Liver (tissue), 3 donors: ENCODE measurements around the gene SYNE4.

Experiments used
- EGR1 ChIP-seq, 2 donors: IDR thresholded peaks; 2 replicates each; pipeline ENCODE4 v1.6.1; 2016 to 2018; ENCODE audit warnings: antibody characterized with exemption in 2 of 2, low read depth in 2 of 2
- FOXA1 ChIP-seq: IDR thresholded peaks from 2 replicates; pipeline ENCODE4 v1.6.1; 2016; ENCODE audit warnings: antibody characterized with exemption
- GABPA ChIP-seq, 2 donors: IDR thresholded peaks in 1 of 2; conservative IDR thresholded peaks in 1 of 2; 2 replicates each; pipeline ENCODE4 v1.6.1; 2016; ENCODE audit warnings: antibody characterized with exemption in 2 of 2, mild to moderate bottlenecking in 1 of 2, moderate library complexity in 1 of 2
- HNF4A ChIP-seq, 2 donors: conservative IDR thresholded peaks; 2 replicates each; pipeline ENCODE4 v1.6.1; 2016; ENCODE audit warnings: antibody characterized with exemption in 2 of 2, mild to moderate bottlenecking in 2 of 2
- RAD21 ChIP-seq, 2 donors: IDR thresholded peaks; 2 replicates each; pipeline ENCODE4 v1.6.1; 2016; ENCODE audit warnings: antibody characterized with exemption in 2 of 2, mild to moderate bottlenecking in 2 of 2
- RXRA ChIP-seq, 2 donors: IDR thresholded peaks; 2 replicates each; pipeline ENCODE4 v1.6.1; 2017 to 2018; ENCODE audit warnings: antibody characterized with exemption in 2 of 2, mild to moderate bottlenecking in 1 of 2
- SP1 ChIP-seq: IDR thresholded peaks from 2 replicates; pipeline ENCODE4 v1.6.1; 2018; ENCODE audit warnings: antibody characterized with exemption, mild to moderate bottlenecking
- TAF1 ChIP-seq: conservative IDR thresholded peaks from 2 replicates; pipeline ENCODE4 v1.6.1; 2016; ENCODE audit warnings: antibody characterized with exemption, mild to moderate bottlenecking
- TF ChIP-seq, protein P1 (sequence below): IDR thresholded peaks from 2 replicates; pipeline ENCODE4 v1.6.1; 2016; ENCODE audit warnings: antibody characterized with exemption
- TF ChIP-seq, protein P2 (sequence below): fragments of 150-350 bp; IDR thresholded peaks from 2 replicates; pipeline ENCODE4 v1.5.1; 2017; ENCODE audit warnings: improper control_type of control experiment, low read depth, low read length; ENCODE audit not compliant: missing input control
- TF ChIP-seq, protein P3 (sequence below): IDR thresholded peaks from 2 replicates; pipeline ENCODE4 v1.6.1; 2016; ENCODE audit warnings: antibody characterized with exemption, mild to moderate bottlenecking
- TF ChIP-seq, protein P4 (sequence below): IDR thresholded peaks from 2 replicates; pipeline ENCODE4 v1.6.1; 2016; ENCODE audit warnings: antibody characterized with exemption
- donor health status: healthy.
- donor health status: healthy.

DNA sequence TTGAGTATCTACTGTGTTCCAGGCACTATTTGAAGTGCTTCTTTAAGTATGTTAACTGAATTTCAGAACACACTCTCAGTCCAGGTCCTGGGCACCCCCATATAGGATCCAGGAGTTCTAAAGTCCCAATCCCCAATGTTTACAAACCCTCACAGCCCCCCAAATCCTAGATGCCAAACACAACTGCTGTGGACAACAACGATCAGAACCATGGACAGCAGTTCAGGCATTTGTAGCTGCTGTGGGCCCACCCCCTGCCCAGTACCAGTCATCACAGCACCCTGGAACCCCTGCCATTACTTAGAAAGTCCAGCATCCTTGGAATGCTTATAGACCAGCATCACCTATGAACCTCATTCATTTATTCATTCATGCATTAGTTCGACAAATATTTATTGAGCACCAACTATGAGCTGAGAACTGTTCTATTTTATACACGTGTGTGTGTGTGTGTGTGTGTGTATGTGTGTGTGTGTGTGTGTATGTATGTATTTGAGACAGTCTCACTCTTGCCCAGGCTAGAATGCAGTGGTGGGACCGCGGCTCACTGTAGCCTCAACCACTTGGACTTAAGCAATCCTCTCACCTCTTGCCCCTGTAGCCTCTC, 32.9 kb downstream of the SYNE4 start:
- TF ChIP-seq, protein P1, sequence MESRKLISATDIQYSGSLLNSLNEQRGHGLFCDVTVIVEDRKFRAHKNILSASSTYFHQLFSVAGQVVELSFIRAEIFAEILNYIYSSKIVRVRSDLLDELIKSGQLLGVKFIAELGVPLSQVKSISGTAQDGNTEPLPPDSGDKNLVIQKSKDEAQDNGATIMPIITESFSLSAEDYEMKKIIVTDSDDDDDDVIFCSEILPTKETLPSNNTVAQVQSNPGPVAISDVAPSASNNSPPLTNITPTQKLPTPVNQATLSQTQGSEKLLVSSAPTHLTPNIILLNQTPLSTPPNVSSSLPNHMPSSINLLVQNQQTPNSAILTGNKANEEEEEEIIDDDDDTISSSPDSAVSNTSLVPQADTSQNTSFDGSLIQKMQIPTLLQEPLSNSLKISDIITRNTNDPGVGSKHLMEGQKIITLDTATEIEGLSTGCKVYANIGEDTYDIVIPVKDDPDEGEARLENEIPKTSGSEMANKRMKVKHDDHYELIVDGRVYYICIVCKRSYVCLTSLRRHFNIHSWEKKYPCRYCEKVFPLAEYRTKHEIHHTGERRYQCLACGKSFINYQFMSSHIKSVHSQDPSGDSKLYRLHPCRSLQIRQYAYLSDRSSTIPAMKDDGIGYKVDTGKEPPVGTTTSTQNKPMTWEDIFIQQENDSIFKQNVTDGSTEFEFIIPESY, result no peak
- TF ChIP-seq RXRA (IDR thresholded peaks at IDR 0.05), result no peak
- TF ChIP-seq, protein P2, sequence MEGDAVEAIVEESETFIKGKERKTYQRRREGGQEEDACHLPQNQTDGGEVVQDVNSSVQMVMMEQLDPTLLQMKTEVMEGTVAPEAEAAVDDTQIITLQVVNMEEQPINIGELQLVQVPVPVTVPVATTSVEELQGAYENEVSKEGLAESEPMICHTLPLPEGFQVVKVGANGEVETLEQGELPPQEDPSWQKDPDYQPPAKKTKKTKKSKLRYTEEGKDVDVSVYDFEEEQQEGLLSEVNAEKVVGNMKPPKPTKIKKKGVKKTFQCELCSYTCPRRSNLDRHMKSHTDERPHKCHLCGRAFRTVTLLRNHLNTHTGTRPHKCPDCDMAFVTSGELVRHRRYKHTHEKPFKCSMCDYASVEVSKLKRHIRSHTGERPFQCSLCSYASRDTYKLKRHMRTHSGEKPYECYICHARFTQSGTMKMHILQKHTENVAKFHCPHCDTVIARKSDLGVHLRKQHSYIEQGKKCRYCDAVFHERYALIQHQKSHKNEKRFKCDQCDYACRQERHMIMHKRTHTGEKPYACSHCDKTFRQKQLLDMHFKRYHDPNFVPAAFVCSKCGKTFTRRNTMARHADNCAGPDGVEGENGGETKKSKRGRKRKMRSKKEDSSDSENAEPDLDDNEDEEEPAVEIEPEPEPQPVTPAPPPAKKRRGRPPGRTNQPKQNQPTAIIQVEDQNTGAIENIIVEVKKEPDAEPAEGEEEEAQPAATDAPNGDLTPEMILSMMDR, result no peak
- no peak for TF ChIP-seq RAD21 (IDR thresholded peaks at IDR 0.05)
- TF ChIP-seq TAF1, result no peak
- no peak for TF ChIP-seq SP1
- TF ChIP-seq FOXA1, result no peak
- TF ChIP-seq GABPA (IDR thresholded peaks at IDR 0.05 in 1 of 2, conservative IDR thresholded peaks at IDR 0.05 in 1 of 2), result no peak
- TF ChIP-seq, protein P3, sequence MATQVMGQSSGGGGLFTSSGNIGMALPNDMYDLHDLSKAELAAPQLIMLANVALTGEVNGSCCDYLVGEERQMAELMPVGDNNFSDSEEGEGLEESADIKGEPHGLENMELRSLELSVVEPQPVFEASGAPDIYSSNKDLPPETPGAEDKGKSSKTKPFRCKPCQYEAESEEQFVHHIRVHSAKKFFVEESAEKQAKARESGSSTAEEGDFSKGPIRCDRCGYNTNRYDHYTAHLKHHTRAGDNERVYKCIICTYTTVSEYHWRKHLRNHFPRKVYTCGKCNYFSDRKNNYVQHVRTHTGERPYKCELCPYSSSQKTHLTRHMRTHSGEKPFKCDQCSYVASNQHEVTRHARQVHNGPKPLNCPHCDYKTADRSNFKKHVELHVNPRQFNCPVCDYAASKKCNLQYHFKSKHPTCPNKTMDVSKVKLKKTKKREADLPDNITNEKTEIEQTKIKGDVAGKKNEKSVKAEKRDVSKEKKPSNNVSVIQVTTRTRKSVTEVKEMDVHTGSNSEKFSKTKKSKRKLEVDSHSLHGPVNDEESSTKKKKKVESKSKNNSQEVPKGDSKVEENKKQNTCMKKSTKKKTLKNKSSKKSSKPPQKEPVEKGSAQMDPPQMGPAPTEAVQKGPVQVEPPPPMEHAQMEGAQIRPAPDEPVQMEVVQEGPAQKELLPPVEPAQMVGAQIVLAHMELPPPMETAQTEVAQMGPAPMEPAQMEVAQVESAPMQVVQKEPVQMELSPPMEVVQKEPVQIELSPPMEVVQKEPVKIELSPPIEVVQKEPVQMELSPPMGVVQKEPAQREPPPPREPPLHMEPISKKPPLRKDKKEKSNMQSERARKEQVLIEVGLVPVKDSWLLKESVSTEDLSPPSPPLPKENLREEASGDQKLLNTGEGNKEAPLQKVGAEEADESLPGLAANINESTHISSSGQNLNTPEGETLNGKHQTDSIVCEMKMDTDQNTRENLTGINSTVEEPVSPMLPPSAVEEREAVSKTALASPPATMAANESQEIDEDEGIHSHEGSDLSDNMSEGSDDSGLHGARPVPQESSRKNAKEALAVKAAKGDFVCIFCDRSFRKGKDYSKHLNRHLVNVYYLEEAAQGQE, result peak; percentile 99
- TF ChIP-seq EGR1 (IDR thresholded peaks at IDR 0.05; ENCODE audit: low read depth in 2 of 2), result no peak
- TF ChIP-seq, protein P4, sequence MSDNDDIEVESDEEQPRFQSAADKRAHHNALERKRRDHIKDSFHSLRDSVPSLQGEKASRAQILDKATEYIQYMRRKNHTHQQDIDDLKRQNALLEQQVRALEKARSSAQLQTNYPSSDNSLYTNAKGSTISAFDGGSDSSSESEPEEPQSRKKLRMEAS, result no peak
- TF ChIP-seq HNF4A (conservative IDR thresholded peaks at IDR 0.05), result no peak
